MM.1S (cell line): Measurements from ENCODE around the gene MAP1LC3B2.

ENCODE experiments used
- DNase-seq: peaks from one replicate; pipeline ENCODE4 v3.0.0-alpha.2; 2015
- H2AFZ ChIP-seq: fragments of 300-600 bp; sonication (generic); 2 replicates; pipeline ENCODE4 v1.6.0; 2016; ENCODE audit warnings: antibody characterized with exemption, low read length
- H3F3A ChIP-seq: fragments of 300-600 bp; sonication (generic); 2 replicates; pipeline ENCODE4 v1.6.1; 2016; ENCODE audit warnings: mild to moderate bottlenecking, antibody characterized with exemption, low read length, moderate library complexity, mixed read lengths; ENCODE audit not compliant: insufficient read depth
- H3K27ac ChIP-seq: fragments of 300-600 bp; sonication (generic); 2 replicates; pipeline ENCODE4 v1.5.1; 2016; ENCODE audit warnings: mild to moderate bottlenecking, low read length
- H3K27me3 ChIP-seq: fragments of 300-600 bp; sonication (generic); replicated peaks from 2 replicates; pipeline ENCODE4 v1.6.0; 2016; ENCODE audit warnings: low read length; ENCODE audit not compliant: insufficient read depth
- H3K36me3 ChIP-seq: fragments of 300-600 bp; sonication (generic); replicated peaks from 2 replicates; pipeline ENCODE4 v1.6.1; 2016; ENCODE audit warnings: mild to moderate bottlenecking, low read length, mixed read lengths; ENCODE audit not compliant: insufficient read depth
- H3K4me1 ChIP-seq: fragments of 300-600 bp; sonication (generic); 2 replicates; pipeline ENCODE4 v1.6.1; 2016; ENCODE audit warnings: low read length, mixed read lengths
- H3K4me2 ChIP-seq: fragments of 300-600 bp; sonication (generic); 2 replicates; pipeline ENCODE4 v1.6.0; 2016; ENCODE audit warnings: low read depth, low read length
- H3K4me3 ChIP-seq: fragments of 300-600 bp; sonication (generic); 2 replicates; pipeline ENCODE4 v1.5.1; 2016; ENCODE audit warnings: low read length, mixed read lengths
- H3K79me2 ChIP-seq: fragments of 300-600 bp; sonication (generic); 2 replicates; pipeline ENCODE4 v1.6.1; 2016; ENCODE audit warnings: mixed run types, low read length, mixed read lengths
- H3K9ac ChIP-seq: fragments of 300-600 bp; sonication (generic); 2 replicates; pipeline ENCODE4 v1.6.1; 2016; ENCODE audit warnings: low read length, mixed read lengths
- H3K9me2 ChIP-seq: fragments of 300-600 bp; sonication (generic); replicated peaks from 2 replicates; pipeline ENCODE4 v1.6.1; 2016; ENCODE audit warnings: mild to moderate bottlenecking, low read length, mixed read lengths; ENCODE audit not compliant: insufficient read depth
- H3K9me3 ChIP-seq: fragments of 300-600 bp; sonication (generic); replicated peaks from 2 replicates; pipeline ENCODE4 v1.6.1; 2016; ENCODE audit warnings: mild to moderate bottlenecking, low read length, mixed read lengths; ENCODE audit not compliant: insufficient read depth
- H4K20me1 ChIP-seq: fragments of 300-600 bp; sonication (generic); 2 replicates; pipeline ENCODE4 v1.6.1; 2016; ENCODE audit warnings: mild to moderate bottlenecking, low read length, moderate library complexity, mixed read lengths; ENCODE audit not compliant: insufficient read depth
- EZH2 ChIP-seq: fragments of 300-600 bp; sonication (generic); optimal IDR thresholded peaks from 2 replicates; pipeline ENCODE3; 2017; ENCODE audit warnings: low read depth, mild to moderate bottlenecking, antibody characterized with exemption, low read length, mixed read lengths
- EZH2phosphoT487 ChIP-seq: fragments of 300-600 bp; sonication (generic); IDR thresholded peaks from 2 replicates; pipeline ENCODE4 v1.6.1; 2018; ENCODE audit warnings: antibody characterized with exemption, low read length
- TF ChIP-seq, protein P1 (sequence below): fragments of 300-600 bp; sonication (generic); IDR thresholded peaks from 2 replicates; pipeline ENCODE4 v1.5.1; 2016; ENCODE audit warnings: antibody characterized with exemption, low read length, mixed read lengths

Gene MAP1LC3B2

DNA sequence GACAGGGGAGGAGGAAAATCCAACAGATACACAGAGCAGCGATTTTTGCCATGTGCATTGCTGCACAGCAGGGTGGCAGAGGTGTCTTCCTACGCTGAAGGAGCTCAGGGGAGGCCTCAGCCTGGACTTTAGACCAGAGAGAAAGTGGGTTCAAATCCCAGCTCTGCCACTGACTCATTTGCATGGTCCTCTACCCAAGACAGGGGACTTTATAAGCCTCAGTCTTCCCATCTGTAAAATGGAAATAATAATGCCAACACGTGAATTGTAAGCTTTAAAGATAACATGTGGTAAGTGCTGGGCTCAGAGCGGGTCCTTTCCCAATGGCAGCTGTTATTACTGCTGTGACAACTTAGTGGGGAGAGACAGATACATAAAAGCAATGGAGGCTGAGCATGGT, 62.0 kb downstream of the MAP1LC3B2 start:
- H3K79me2 ChIP-seq = no peaks in the 10 kb centered on the region
- H2AFZ ChIP-seq = no peak overlapping the region
- no peak for DNase-seq
- H3K27me3 ChIP-seq = no peaks in the 10 kb centered on the region
- H3K4me3 ChIP-seq = no peak overlapping the region
- no peak for TF ChIP-seq EZH2phosphoT487
- TF ChIP-seq, protein P1, sequence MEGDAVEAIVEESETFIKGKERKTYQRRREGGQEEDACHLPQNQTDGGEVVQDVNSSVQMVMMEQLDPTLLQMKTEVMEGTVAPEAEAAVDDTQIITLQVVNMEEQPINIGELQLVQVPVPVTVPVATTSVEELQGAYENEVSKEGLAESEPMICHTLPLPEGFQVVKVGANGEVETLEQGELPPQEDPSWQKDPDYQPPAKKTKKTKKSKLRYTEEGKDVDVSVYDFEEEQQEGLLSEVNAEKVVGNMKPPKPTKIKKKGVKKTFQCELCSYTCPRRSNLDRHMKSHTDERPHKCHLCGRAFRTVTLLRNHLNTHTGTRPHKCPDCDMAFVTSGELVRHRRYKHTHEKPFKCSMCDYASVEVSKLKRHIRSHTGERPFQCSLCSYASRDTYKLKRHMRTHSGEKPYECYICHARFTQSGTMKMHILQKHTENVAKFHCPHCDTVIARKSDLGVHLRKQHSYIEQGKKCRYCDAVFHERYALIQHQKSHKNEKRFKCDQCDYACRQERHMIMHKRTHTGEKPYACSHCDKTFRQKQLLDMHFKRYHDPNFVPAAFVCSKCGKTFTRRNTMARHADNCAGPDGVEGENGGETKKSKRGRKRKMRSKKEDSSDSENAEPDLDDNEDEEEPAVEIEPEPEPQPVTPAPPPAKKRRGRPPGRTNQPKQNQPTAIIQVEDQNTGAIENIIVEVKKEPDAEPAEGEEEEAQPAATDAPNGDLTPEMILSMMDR = no peak
- TF ChIP-seq EZH2 = no peak
- no peaks in the 10 kb centered on the region for H3K4me1 ChIP-seq
- H3F3A ChIP-seq = no peaks in the 10 kb centered on the region
- no peaks in the 10 kb centered on the region for H3K9me3 ChIP-seq
- no peaks in the 10 kb centered on the region for H4K20me1 ChIP-seq
- H3K9ac ChIP-seq = no peak overlapping the region
- H3K36me3 ChIP-seq = no peaks in the 10 kb centered on the region
- H3K27ac ChIP-seq = no peak overlapping the region
- no peak overlapping the region for H3K4me2 ChIP-seq
- no peaks in the 10 kb centered on the region for H3K9me2 ChIP-seq

DNA sequence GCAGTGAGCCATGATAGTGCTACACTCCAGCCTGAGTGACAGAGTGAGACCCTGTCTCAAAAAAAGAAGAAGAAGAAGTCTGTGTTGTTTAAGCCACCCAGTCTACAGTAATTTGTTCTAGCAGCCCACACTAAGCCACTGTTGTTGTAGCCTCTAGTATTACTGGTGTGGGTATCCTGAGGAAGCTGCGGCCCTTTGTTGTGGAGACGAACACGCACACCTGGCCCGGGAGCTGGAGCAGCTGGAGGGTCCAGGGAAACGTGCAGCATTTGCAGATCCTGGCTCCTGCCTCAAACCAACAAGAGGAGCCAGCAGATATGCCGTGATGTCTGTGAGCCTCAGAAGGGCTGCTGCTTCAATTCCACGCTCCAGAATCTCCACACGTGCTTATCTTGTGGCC, 65.3 kb downstream of the MAP1LC3B2 start:
- Histone ChIP-seq H2AFZ (no peak overlapping the region), H3K4me1 (no peaks in the 10 kb centered on the region), H3K9me3 (no peaks in the 10 kb centered on the region), H3K9ac (no peak overlapping the region), H3K9me2 (no peaks in the 10 kb centered on the region), H3K4me3 (no peak overlapping the region), H3K27ac (no peak overlapping the region), H3K79me2 (no peaks in the 10 kb centered on the region), H4K20me1 (no peaks in the 10 kb centered on the region), H3F3A (no peaks in the 10 kb centered on the region), H3K4me2 (no peak overlapping the region), H3K36me3 (no peaks in the 10 kb centered on the region), H3K27me3 (no peaks in the 10 kb centered on the region)
- TF ChIP-seq, protein P1 = no peak
- TF ChIP-seq EZH2phosphoT487 (no peak), EZH2 (no peak)
- DNase-seq = no peak

DNA sequence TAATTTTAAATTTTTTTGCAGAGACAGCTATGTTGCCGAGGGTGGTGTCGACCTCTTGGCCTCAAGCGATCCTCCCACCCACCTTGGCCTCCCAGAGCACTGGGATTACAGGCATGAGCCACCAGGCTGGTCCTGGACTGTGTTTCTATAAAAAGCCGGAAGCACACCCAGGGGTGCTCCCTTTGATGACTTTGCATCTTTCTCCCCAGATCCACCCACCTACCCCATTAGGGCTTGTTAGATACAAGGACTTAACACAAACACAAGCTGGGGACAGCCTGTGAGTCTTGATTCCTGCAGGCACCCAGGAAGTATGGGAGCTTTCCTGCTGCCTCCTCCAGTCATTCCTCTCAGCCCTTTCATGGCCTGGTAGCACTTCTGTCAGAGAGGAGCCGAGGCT, 67.0 kb downstream of the MAP1LC3B2 start:
- Histone ChIP-seq H3K36me3 (no peaks in the 10 kb centered on the region), H3K9me3 (no peaks in the 10 kb centered on the region), H3K4me1 (no peaks in the 10 kb centered on the region), H3K9ac (no peak overlapping the region), H3K4me2 (no peak overlapping the region), H3F3A (no peaks in the 10 kb centered on the region), H3K9me2 (no peaks in the 10 kb centered on the region), H3K4me3 (no peak overlapping the region), H3K79me2 (no peaks in the 10 kb centered on the region), H4K20me1 (no peaks in the 10 kb centered on the region), H3K27me3 (no peaks in the 10 kb centered on the region), H2AFZ (no peak overlapping the region), H3K27ac (no peak overlapping the region)
- no peak for DNase-seq
- TF ChIP-seq EZH2 = no peak
- TF ChIP-seq EZH2phosphoT487 = no peak
- TF ChIP-seq, protein P1 = no peak
